ENCODE measurements around the gene TEAD1.

The TEAD1 gene

GRCh38 chr11:12941671-12942070 is 267.4 kb downstream of the TEAD1 start:
- TF ChIP-seq CTCF (IDR thresholded peaks at IDR 0.05; ENCODE audit: insufficient read depth, low read length) (no peak), REST (IDR thresholded peaks at IDR 0.05; ENCODE audit: insufficient replicate concordance, low read depth) (no peak), POLR2AphosphoS5 (IDR thresholded peaks at IDR 0.05; ENCODE audit: low read depth) (no peak)
- Histone ChIP-seq H3K4me3 (replicated peaks; ENCODE audit: insufficient read depth, low read length) (no peak overlapping the region), H3K27me3 (ENCODE audit: insufficient read depth, poor library complexity, severe bottlenecking) (peaks cover 8% of the 10 kb centered on the region), H3K27ac (replicated peaks) (no peak overlapping the region)
- DNase-seq (ENCODE audit: low read depth in 1 of 2, low spot score in 1 of 2) = no peak

- TF ChIP-seq CTCF (IDR thresholded peaks at IDR 0.05; ENCODE audit: insufficient read depth, low read length) (no peak), SPI1 (IDR thresholded peaks at IDR 0.05; ENCODE audit: borderline replicate concordance, low read depth) (no peak), REST (IDR thresholded peaks at IDR 0.05; ENCODE audit: insufficient replicate concordance, low read depth) (no peak), POLR2AphosphoS5 (IDR thresholded peaks at IDR 0.05; ENCODE audit: low read depth) (no peak), GABPA (IDR thresholded peaks at IDR 0.05; ENCODE audit: low read depth) (no peak)
- Histone ChIP-seq H3K27ac (replicated peaks) (no peak overlapping the region), H3K27me3 (ENCODE audit: insufficient read depth, poor library complexity, severe bottlenecking) (peaks cover 8% of the 10 kb centered on the region), H3K4me3 (replicated peaks; ENCODE audit: insufficient read depth, low read length) (no peak overlapping the region)
- DNase-seq (ENCODE audit: low read depth in 1 of 2, low spot score in 1 of 2) = no peak
Observed at GRCh38 chr11:12942157-12942556, 267.9 kb downstream of the TEAD1 start.

GRCh38 chr11:12943311-12943710 is 269.1 kb downstream of the TEAD1 start:
- Histone ChIP-seq H3K4me3 (replicated peaks; ENCODE audit: insufficient read depth, low read length) (no peak overlapping the region), H3K27ac (replicated peaks) (no peak overlapping the region), H3K27me3 (ENCODE audit: insufficient read depth, poor library complexity, severe bottlenecking) (peaks cover 8% of the 10 kb centered on the region)
- TF ChIP-seq POLR2AphosphoS5 (IDR thresholded peaks at IDR 0.05; ENCODE audit: low read depth) (no peak), SPI1 (IDR thresholded peaks at IDR 0.05; ENCODE audit: borderline replicate concordance, low read depth) (no peak), CTCF (IDR thresholded peaks at IDR 0.05; ENCODE audit: insufficient read depth, low read length) (no peak), GABPA (IDR thresholded peaks at IDR 0.05; ENCODE audit: low read depth) (no peak), REST (IDR thresholded peaks at IDR 0.05; ENCODE audit: insufficient replicate concordance, low read depth) (no peak)
- DNase-seq (ENCODE audit: low read depth in 1 of 2, low spot score in 1 of 2) = no peak
